ENCODE measurements around the gene DIS3L2. TPM values are rescaled to one million over a fixed set of nuclear protein-coding genes. Genes with fewer than 3 reads are reported as not detected.

The DIS3L2 gene
- total and polyA plus RNA-seq, 2 experiments from 2014 or later: 15.2 to 25.3 TPM

GRCh38 chr2:232203936-232204335 is 242.4 kb downstream of the DIS3L2 start:
- Histone ChIP-seq H3F3A (replicated peaks; ENCODE audit: low read depth) (no peaks in the 10 kb centered on the region), H3K27me3 (ENCODE audit: insufficient read depth) (no peaks in the 10 kb centered on the region), H2AFZ (no peak overlapping the region), H3K4me2 (no peak overlapping the region), H3K4me1 (ENCODE audit: insufficient read depth) (peaks cover 4% of the 10 kb centered on the region; the same call in 1 of the 2 replicates), H3K36me3 (ENCODE audit: insufficient read depth) (no peaks in the 10 kb centered on the region), H3K4me3 (no peak overlapping the region), H3K9me2 (ENCODE audit: insufficient read depth) (no peaks in the 10 kb centered on the region), H3K27ac (ENCODE audit: low read depth) (no peak overlapping the region), H3K79me2 (replicated peaks; ENCODE audit: insufficient read depth) (no peaks in the 10 kb centered on the region), H4K20me1 (replicated peaks; ENCODE audit: insufficient read depth) (no peaks in the 10 kb centered on the region)
- H3K27me3 Mint-ChIP-seq (ENCODE audit: insufficient read depth, low read depth, poor library complexity): peaks cover under 1% of the 10 kb centered on the region
- H3K36me3 Mint-ChIP-seq (ENCODE audit: low read depth): no peaks in the 10 kb centered on the region
- no peak for ATAC-seq
- no peak overlapping the region for H3K4me3 Mint-ChIP-seq
- no peaks in the 10 kb centered on the region for H3K9me3 Mint-ChIP-seq
- H3K27ac Mint-ChIP-seq: no peak overlapping the region; the same call in 1 of the 2 replicates
- peaks cover 13% of the 10 kb centered on the region for H3K4me1 Mint-ChIP-seq
- no peak for TF ChIP-seq ZNF331 (CRISPR knock-in tag; IDR thresholded peaks at IDR 0.05; ENCODE audit: low read depth)
- no peak for TF ChIP-seq ZNF462 (CRISPR knock-in tag; IDR thresholded peaks at IDR 0.05)
- no peak for TF ChIP-seq JUNB (IDR thresholded peaks at IDR 0.05; ENCODE audit: unreplicated experiment)
- TF ChIP-seq STAT1 (IDR thresholded peaks at IDR 0.05; ENCODE audit: unreplicated experiment): no peak
- TF ChIP-seq CREB1 (CRISPR knock-in tag; IDR thresholded peaks at IDR 0.05; ENCODE audit: low read depth): no peak
- no peak for TF ChIP-seq POLR2AphosphoS5 (IDR thresholded peaks at IDR 0.05; ENCODE audit: low read depth)
- TF ChIP-seq ETS1 (IDR thresholded peaks at IDR 0.05): no peak
- no peak for TF ChIP-seq ZNF114 (CRISPR knock-in tag; IDR thresholded peaks at IDR 0.05)
- no peak for TF ChIP-seq EZH2phosphoT487 (IDR thresholded peaks at IDR 0.05; ENCODE audit: unreplicated experiment)
- TF ChIP-seq REST (IDR thresholded peaks at IDR 0.05; ENCODE audit: unreplicated experiment): no peak
- TF ChIP-seq NANOG (IDR thresholded peaks at IDR 0.05; ENCODE audit: borderline replicate concordance): no peak
- DNase-seq (ENCODE audit: low spot score): no peak
